22Rv1 (cell line): ENCODE results near the gene RIMKLB.
A peak's percentile ranks its signal among the peaks of the same experiment; 100 is the strongest.
"Not testable (repeated sequence)": the region's sequence is repeated elsewhere in the genome, so short reads cannot be mapped to it uniquely, and the experiment has no call there.

Source experiments
- H3K27ac ChIP-seq: fragments of 450-650 bp; 2 replicates; pipeline ENCODE4 v1.5.1; 2017
- CTCF ChIP-seq: fragments of 450-650 bp; IDR thresholded peaks from 2 replicates; pipeline ENCODE4 v1.5.1; 2017; ENCODE audit warnings: mild to moderate bottlenecking
- ZFX ChIP-seq: fragments of 450-650 bp; IDR thresholded peaks from 2 replicates; pipeline ENCODE4 v1.6.1; 2017; ENCODE audit warnings: antibody characterized with exemption, borderline replicate concordance

The RIMKLB gene

GRCh38 chr12:8780389-8780788 is 82.6 kb downstream of the RIMKLB start:
- TF ChIP-seq ZFX (no peak), CTCF (peak; percentile 63)

GRCh38 chr12:8781381-8782127 is 83.8 kb downstream of the RIMKLB start:
- H3K27ac ChIP-seq = no peak overlapping the region
- no peak for TF ChIP-seq ZFX
- no peak for TF ChIP-seq CTCF

More at GRCh38 chr12:8780389-8780788, 82.6 kb downstream of the RIMKLB start:
- no peak overlapping the region for H3K27ac ChIP-seq

GRCh38 chr12:8784290-8784888 is 86.6 kb downstream of the RIMKLB start:
- TF ChIP-seq CTCF (no peak), ZFX (no peak)
- H3K27ac ChIP-seq = no peak overlapping the region

GRCh38 chr12:8785499-8785898 is 87.7 kb downstream of the RIMKLB start:
- TF ChIP-seq CTCF (no peak), ZFX (no peak)
- no peak overlapping the region for H3K27ac ChIP-seq

- H3K27ac ChIP-seq = not testable (repeated sequence)
Measured at GRCh38 chr12:8787206-8787605, 89.4 kb downstream of the RIMKLB start.

GRCh38 chr12:8788706-8789105 is 90.9 kb downstream of the RIMKLB start:
- H3K27ac ChIP-seq = not testable (repeated sequence)

- H3K27ac ChIP-seq = not testable (repeated sequence)
Measured at GRCh38 chr12:8789341-8790013, 91.7 kb downstream of the RIMKLB start.

- H3K27ac ChIP-seq = not testable (repeated sequence)
Measured at GRCh38 chr12:8793226-8793625, 95.4 kb downstream of the RIMKLB start.

- H3K27ac ChIP-seq = not testable (repeated sequence)
Measured at GRCh38 chr12:8794611-8795010, 96.8 kb downstream of the RIMKLB start.
